GM21619 (cell line): Measurements from ENCODE around the gene CHCHD1.
"Not testable (repeated sequence)": the region's sequence is repeated elsewhere in the genome, so short reads cannot be mapped to it uniquely, and the experiment has no call there.

ENCODE experiments used
- ATAC-seq: cut with Tn5 transposase; IDR thresholded peaks from one replicate; pipeline ENCODE4 v1.9.1; 2021; ENCODE audit not compliant: unreplicated experiment

Gene CHCHD1

DNA sequence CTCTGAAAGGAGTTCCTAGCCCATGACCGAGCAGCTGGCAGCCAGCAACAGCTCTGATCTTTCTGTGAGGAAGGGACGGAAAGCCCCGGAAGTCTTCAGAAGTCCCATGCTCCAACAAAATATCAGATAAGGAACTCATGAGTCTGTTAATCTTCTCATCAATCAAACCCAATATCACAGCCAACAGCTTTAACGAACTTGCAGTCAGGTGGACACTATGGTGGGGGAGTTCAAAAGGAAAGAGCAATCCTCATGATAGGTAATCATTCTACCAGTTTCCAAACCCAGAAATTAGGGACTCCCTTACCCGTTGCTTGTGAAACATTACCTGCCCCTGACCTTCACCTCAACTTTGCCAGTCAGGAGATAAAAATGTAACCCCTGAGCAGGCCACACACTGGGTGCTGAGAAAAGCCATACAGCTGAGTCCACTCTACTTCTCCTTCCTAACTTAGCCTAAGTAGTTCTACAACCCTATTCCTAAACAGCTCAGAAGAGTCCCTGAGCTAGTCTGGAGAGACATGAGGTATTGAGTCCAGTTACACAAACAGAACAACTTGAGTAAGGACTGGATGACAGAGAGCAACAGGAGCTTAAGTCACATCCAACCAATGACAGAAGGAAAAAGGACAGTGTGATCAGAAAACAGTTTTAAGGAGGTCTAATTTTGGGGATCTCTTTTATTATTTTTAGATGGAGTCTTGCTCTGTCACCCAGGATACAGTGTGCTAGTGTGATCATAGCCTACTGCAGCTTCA is 27.4 kb downstream of the CHCHD1 start:
- ATAC-seq = no peak

DNA sequence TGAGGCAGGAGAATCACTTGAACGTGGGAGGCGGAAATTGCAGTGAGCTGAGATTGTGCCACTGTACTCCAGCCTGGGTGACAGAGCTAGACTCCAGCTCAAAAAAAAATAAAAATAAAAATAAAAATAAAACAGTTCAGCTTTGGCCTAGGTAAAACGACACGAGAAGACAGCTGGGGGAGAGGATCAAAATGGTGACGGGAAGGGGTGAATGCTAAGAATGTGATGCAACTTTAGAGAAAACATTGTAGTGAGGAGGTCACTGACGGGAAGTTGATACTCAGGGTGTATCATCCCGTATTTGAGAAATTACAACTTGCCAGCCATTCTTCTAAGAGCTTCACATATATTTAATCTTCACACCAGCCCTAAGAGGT is 28.5 kb downstream of the CHCHD1 start:
- no peak for ATAC-seq

DNA sequence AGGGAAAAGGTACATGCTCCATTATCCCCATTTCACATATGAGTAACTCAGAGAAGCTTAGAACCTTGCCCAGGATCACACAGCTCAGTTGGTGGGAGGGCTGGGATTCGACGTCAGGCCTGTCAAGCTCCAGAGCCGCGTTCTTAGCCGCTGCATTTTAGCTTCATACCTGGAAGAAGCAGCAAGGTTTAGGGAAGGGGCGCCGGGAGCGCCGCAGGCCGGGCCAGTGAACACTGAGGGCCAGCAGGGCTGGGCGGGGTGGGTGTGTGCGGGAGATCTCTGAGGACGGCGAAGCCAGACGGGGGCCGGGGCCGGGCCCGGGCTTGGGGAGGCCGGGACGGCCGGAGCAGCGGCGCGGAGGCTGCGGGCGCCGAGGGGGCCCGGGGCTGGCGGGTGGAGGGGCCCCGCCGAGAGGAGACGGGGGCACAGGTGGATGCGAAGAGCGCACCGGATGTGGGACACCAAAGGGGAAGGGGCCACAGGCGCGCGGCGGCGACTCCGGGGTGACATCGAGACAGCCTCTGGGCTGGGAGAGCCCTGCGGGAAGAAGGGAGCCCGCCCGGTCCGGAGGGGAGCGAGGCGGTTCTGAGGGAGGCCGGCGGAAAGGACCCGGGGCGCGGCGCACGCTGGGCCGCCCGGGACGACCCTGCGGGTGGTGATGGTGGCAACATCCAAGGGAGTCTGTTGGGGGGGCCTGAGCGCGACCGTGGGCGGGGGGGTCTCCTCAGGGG is 29.1 kb downstream of the CHCHD1 start:
- ATAC-seq = peak; percentile 31

DNA sequence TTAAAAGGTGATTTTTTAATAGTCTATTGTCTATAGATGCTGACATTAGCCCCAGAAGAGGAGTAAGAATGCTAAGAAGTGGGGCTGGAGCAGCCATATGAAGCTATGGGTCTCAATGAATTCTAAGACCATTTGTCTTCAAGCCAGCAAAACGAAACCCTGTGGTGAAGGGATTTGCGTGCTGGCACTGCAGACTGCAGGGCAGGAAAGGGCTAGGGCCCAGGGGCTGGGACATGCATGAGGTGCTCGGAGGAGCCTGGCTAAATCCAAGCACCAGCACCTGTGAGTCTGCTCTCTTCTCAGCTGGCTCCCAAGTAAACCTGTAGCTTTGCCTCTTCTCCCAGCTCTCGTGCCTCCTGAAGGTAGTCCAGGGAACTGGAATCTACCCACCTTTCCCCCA is 30.8 kb downstream of the CHCHD1 start:
- ATAC-seq = no peak

DNA sequence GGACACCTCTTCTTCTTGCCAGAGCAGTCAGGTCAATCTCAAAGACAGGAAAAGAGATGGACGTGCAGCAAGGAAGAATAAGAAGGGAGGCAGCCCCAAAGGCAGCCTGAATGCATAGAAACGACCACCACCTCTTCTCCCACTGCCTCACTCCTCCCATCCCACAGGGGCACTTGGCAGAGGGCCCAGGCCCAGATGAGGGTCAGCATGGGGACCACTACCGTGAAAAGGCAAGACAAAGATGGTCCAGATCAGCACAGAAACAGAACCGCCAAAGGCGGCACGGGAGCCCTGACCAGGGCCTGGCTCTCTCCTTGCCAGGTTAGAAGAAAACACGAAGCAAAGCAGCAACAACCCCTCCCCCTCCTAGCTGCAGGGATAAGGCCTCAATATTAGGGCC is 31.5 kb downstream of the CHCHD1 start:
- no peak for ATAC-seq

DNA sequence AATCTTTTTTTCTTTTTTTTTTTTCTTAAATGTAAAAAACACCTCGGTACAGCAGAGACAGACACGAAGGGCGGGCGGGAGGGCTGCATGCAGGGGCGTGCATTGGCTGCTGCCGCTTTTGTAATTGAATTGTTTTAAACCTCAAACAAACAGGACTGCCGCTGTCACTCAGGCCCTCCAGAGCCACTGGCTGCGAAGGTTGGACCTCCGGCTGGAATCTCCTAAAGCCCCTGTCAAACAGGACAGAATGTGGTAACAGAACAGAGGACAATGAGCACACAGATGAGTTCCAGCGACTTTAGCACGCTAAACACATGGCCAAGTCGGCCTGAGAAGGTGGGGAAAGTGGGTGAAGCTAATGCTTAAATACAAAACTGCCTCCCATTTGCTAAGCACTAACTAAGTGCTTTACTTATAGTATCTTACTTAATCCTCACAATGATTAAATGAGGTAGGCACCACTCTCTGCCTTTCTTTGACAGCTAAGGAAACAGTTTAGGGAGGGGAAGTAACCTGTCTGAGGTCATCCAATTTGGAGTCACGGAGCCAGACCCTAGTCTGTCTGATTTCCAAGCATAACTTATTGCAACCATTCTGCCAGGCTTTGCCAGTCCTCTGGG is 32.5 kb downstream of the CHCHD1 start:
- no peak for ATAC-seq

DNA sequence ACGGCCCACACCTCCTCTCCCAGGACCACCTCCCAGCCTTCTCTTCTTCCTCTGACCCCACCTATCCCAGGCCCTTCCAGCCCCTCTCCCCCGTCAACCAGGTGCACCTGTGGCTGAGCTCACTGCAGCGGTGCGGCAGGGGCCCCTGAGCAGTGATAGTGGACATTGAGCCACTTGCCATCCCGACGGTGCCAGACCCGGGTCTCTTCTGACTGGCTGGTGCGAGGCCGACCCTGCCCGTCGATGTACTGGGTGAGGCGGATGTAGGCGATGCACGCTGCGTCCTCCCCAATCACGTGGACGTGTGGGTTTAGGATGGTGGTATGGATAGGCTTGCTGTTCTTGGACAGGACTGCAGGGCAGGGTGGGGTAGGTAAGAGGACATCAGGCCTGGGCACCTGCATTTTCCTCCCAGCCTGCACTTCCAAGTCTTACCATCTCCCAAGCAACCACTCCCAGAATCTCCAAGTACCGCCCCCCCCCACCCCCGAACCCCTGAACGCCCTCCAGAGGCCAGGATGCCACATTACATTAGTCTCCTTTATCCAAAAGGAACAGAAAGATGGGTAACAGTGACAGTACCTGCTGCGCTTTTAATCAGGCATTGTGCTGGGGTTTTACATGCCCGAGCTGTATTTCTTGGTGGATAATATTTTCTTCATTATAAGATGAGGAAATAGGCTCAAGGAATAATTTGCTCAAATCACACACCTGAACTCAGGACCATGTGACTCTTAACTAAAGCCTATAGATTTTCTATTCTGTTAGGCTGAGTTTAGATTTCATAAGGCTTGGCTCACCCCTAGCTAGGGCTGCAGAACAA is 33.3 kb downstream of the CHCHD1 start:
- no peak for ATAC-seq

DNA sequence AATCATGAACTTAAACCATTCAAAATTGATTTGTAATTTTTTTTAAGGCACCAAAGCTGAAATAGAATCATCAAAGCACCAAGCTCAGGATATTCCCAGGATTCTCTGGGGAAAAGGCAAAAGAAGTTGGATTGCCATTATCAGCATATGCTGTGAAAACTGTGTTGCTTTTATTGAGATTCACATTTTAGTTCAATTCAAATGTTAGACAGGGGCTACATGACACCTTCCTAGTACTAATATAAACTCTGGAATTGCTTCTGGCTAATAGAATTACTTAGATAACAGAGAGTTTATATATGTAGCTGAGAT is 33.8 kb downstream of the CHCHD1 start:
- ATAC-seq = no peak

DNA sequence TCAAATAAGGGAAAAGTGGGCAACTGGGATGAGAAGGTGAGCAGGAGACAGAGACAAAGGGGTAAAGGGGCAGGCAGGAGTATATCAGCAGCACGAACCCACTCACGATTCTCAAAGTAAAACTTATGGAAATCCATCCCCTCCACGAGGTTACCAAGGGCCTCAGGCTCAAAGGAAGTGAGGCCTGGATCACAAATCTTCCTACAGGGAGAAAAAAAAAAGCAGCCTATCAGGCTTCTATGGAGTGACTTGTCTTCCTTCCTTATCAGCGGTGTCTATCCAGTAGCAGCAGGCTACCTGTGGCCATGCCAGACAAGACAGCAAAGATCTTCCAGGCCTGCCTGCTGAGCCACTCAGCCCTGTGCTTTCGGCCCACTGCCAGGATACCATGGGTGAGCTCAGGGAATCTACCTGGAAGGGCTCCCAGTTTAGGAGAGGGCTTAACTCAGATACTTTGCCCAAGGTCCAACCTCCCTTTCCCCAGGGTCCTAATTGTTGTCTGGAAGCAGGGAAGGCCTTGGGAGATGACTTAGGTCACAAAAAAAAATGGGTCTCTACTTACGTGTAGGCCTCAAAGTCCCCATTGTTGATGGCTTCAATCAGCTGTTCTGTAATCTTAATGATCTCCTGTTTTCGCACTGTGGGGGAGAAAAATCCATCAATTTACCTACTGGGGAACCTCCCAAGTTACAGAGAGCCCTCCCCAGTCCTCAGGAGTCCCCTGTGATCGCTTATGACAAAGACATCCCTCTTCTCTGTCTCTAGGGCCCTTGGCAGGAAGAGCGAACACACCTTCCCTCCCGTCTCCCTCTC is 35.3 kb downstream of the CHCHD1 start:
- no peak for ATAC-seq

DNA sequence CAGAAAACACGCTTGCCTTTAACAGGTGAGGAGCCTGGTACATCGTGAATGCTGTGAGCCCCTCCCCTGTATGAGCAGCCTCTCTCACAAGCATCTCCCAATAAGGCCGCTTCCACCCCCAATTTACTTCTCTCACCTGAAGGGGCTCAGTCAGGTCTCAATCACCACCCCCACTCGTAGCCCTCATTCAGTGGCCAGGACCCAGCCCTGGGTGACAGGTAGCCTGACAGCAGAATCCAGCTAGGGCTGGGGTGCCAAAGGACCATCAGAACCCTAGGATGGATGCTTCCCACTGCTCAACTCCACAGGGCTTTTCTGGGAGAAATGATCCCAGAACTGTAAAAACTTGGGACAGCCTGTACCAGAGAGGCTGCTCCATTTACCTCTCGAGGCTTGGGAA is 36.0 kb downstream of the CHCHD1 start:
- no peak for ATAC-seq

DNA sequence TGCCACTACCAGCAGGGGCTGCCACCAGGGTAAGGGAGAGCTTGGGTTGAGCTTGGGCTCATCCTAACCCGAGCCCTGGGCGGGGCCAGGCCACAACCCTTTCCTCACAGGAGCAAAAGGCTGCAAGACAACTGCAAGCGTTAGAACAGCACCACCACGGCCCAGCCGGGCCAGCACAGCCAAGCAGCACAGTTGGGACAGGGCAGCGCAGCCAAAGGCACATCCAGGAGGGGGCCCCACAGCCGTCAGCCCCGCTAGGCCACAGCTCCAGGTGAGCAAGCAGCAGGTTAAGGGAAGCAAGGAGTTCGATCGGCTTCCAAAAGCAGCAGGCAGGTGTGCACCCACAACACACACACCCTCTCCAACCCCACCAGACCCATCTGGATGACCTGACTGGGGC is 36.6 kb downstream of the CHCHD1 start:
- ATAC-seq = no peak

DNA sequence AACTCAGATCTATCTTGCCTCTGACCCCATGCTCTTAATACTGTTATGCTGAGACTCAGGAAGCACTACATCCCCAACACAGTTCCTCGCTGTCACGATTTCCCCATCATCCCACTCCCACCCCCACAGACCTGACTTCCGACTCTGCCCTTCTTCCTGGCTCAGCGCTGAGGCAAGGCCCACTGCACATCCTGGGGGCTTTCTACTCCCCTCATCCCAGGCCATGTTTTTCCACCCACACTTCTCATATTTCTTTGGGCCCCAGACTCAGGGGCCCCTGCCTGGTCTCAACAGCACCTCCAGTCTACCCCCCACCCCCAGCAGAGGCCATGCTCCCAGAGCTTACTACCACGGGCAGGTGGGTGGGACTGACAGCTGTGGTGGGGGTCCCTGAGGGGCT is 37.2 kb downstream of the CHCHD1 start:
- ATAC-seq = no peak

DNA sequence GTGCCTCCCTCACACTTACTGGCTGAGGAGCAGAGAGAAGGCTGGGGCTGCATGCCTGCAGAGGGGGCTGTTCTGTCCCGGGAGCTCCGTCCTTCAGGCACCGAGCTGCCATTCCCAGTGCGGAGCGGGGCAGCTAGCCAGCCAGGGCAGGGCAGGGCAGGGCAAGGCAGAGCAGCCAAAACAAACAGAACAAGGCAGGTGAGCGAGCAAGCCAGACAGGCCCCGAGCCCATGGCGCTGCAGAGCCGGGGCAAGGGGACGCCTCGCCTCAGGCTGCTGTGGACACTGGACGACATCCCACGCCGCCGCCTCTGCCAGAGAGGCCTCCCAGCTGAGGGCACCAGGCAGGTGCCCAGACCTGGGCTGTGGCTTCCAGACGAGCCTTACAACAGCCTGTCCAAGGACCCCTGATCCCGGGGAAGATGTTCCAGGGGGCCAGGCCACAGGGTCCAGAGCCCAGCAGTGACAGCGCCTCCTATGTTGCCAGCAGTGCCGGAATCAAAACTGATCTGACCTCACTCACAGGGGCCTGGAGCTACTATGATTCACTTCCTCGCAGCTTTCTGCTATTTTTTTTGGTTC is 37.8 kb downstream of the CHCHD1 start:
- no peak for ATAC-seq

DNA sequence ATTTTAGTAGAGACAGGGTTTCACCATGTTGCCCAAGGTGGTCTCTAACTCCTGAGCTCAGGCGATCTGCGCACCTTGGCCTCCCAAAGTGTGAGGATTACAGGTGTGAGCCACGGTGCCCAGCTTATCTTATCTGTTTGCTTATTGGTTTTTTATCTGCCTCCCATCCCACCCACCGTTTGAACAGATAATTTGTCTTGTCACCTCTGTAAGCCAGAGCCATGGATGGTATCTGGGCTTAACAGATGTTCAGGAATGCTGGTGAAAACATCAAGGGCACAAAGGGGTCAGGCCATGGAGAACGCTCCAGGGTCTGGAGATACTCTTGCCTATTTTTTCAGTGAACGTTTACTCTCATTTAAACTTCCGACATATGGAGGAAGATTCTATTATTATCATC is 41.5 kb downstream of the CHCHD1 start:
- ATAC-seq = no peak

DNA sequence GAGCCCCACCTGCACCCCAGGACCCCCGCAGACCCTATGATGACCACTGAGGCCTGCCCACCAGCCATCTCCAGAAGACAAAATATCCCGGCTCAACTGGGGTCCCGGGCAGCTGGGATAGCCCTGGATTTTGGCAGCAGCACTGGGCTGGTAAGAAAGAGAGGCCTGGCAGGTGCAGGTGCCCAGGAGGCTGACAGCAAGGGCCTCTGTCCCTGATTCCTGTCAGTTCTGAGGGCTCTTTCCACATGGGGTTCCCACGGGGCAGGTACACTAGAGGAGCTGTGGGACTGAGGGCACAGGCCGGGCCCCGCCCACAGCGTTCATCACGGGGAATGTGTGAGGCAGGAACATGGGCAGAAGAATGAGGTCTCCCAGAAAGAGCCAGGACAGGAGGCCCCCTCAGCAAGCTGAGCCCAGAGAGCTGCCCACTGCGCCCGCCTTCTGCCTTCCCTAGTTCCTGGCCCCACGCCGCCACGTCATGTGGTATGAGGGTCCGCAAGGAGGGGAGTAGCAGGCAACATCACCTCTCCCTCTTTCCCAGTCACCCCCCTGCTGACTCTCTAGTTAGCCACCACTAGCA is 42.4 kb downstream of the CHCHD1 start:
- ATAC-seq = no peak

DNA sequence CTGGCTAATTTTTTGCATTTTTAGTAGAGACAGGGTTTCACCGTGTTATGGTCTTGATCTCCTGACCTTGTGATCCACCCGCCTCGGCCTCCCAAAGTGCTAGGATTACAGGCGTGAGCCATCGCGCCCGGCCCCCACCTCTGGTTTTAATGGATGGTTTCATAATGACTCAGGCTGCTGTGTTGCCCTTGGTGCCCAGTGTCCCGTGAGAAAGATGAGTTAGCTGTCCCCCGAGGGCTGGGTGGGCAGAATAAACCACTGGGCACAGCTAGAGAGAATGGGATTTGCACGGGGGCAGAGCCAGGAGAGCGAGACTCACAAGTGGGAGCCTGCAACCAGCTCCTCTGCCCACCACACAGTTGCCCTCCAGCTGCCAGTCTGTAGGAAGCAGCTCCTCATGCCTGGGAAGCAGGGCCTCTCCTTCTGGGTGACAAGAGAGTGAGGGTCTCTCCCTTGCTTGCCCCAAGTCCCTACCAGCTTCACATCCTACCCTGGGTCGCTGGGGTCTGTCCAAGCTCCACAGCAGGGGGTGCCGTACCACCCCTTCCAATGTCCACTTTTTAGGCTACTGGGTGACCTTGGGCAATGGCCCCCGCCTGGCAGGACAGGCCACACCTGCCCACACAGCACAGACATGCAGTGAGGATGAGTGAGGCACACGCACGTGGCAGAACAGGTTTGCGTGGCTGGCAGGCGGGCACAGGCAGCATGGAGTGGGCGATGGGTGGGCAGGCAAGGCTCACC is 45.7 kb downstream of the CHCHD1 start:
- ATAC-seq = no peak

DNA sequence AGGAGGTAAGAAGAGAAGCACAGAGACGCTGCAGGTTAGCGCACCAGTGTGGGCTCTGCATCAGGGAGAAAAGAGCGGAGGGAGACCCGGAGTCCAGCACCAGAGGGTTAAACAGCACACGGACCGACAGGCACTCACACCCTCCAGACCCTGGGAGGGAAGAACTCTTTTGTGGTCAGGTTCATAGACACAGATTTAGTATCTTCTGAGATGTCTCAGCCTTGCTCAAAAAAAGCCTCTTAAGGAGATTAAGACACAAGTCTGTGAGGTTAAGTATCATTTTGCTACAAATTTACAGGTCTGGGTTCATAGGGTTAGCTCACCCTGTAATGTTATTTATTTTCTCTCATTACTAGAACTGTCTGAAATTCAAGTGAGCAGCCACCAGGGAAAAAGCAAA is 46.3 kb downstream of the CHCHD1 start:
- no peak for ATAC-seq

DNA sequence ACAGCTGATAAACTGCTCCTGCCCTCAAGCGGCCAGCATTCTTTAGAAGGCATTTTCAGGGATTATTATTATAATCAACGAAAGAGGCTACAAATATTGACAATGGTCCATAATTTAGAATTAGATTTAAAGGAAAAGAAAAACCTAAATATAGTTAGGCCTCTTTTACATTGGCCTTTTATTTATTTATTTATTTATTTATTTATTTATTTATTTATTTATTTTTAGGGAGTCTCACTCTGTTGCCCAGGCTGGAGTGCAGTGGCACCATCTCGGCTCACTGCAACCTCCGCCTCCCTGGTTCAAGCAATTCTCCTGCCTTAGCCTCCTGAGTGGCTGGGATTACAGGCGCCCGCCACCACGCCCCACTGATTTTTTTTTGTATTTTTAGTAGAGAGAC is 47.2 kb downstream of the CHCHD1 start:
- ATAC-seq = not testable (repeated sequence)
